ENCODE measurements around the gene GABRG3.

DNA sequence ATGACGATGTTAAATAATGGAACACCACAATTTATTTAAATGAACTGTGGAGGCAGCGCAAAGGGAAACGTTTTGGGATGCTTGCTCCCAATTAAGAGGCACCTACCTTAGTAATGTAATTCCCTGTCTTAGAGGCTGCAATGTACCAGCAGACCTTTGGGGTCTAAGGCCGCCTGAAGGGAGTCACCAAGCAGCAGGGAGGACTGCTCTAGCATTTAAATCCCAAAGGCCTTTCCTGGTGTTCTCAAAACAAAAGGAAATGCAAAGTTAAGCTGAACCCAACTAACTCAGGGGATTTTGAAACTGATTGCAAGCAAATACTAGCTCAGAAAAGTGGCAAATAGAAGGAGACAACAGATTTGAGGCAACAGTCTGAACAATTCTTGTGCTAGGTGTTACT, 510.8 kb downstream of the GABRG3 start:
- TF ChIP-seq, protein P1, sequence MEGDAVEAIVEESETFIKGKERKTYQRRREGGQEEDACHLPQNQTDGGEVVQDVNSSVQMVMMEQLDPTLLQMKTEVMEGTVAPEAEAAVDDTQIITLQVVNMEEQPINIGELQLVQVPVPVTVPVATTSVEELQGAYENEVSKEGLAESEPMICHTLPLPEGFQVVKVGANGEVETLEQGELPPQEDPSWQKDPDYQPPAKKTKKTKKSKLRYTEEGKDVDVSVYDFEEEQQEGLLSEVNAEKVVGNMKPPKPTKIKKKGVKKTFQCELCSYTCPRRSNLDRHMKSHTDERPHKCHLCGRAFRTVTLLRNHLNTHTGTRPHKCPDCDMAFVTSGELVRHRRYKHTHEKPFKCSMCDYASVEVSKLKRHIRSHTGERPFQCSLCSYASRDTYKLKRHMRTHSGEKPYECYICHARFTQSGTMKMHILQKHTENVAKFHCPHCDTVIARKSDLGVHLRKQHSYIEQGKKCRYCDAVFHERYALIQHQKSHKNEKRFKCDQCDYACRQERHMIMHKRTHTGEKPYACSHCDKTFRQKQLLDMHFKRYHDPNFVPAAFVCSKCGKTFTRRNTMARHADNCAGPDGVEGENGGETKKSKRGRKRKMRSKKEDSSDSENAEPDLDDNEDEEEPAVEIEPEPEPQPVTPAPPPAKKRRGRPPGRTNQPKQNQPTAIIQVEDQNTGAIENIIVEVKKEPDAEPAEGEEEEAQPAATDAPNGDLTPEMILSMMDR (conservative IDR thresholded peaks at IDR 0.05; ENCODE audit: low read depth in 2 of 2), result no peak
- TF ChIP-seq JUNB (IDR thresholded peaks at IDR 0.05; ENCODE audit: unreplicated experiment) (no peak), POLR2AphosphoS5 (IDR thresholded peaks at IDR 0.05; ENCODE audit: low read depth) (no peak)
- TF ChIP-seq, protein P2, sequence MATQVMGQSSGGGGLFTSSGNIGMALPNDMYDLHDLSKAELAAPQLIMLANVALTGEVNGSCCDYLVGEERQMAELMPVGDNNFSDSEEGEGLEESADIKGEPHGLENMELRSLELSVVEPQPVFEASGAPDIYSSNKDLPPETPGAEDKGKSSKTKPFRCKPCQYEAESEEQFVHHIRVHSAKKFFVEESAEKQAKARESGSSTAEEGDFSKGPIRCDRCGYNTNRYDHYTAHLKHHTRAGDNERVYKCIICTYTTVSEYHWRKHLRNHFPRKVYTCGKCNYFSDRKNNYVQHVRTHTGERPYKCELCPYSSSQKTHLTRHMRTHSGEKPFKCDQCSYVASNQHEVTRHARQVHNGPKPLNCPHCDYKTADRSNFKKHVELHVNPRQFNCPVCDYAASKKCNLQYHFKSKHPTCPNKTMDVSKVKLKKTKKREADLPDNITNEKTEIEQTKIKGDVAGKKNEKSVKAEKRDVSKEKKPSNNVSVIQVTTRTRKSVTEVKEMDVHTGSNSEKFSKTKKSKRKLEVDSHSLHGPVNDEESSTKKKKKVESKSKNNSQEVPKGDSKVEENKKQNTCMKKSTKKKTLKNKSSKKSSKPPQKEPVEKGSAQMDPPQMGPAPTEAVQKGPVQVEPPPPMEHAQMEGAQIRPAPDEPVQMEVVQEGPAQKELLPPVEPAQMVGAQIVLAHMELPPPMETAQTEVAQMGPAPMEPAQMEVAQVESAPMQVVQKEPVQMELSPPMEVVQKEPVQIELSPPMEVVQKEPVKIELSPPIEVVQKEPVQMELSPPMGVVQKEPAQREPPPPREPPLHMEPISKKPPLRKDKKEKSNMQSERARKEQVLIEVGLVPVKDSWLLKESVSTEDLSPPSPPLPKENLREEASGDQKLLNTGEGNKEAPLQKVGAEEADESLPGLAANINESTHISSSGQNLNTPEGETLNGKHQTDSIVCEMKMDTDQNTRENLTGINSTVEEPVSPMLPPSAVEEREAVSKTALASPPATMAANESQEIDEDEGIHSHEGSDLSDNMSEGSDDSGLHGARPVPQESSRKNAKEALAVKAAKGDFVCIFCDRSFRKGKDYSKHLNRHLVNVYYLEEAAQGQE (IDR thresholded peaks at IDR 0.05; ENCODE audit: unreplicated experiment), result no peak

Data from GM23338 (cell line).